Measurements from ENCODE around the gene LRRK2. TPM values are rescaled to one million over a fixed set of nuclear protein-coding genes. Genes with fewer than 3 reads are reported as not detected.
"Not testable (repeated sequence)": the region's sequence is repeated elsewhere in the genome, so short reads cannot be mapped to it uniquely, and the experiment has no call there.

The LRRK2 gene
- total RNA-seq, 2 experiments from 2014 or later, result 0.21 TPM; not detected in 1

GRCh38 chr12:40338621-40339020 is 113.8 kb downstream of the LRRK2 start:
- Mint-ChIP-seq H3K4me3 (no peak overlapping the region), H3K36me3 (no peaks in the 10 kb centered on the region), H3K27me3 (no peaks in the 10 kb centered on the region), H3K9me3 (no peaks in the 10 kb centered on the region), H3K4me1 (ENCODE audit: low read depth) (no peaks in the 10 kb centered on the region), H3K27ac (no peak overlapping the region)
- DNase-seq, result no peak
- POLR2A ChIA-PET, result no interaction called here
- CTCF ChIA-PET, result interaction anchor here (1.1 kb wide), 1 partner anchor 13 kb away, joined by 3 read pairs; no protein-coding TSS in a partner anchor
- intact Hi-C loops (cut with micrococcal nuclease), result loop anchor here (10.0 kb wide), 1 partner anchor 586 kb away; no protein-coding TSS in a partner anchor

GRCh38 chr12:40342010-40342409 is 117.2 kb downstream of the LRRK2 start:
- DNase-seq, result no peak
- no peak overlapping the region for H3K27ac Mint-ChIP-seq
- no peaks in the 10 kb centered on the region for H3K9me3 Mint-ChIP-seq
- no peaks in the 10 kb centered on the region for H3K27me3 Mint-ChIP-seq
- intact Hi-C loops (cut with micrococcal nuclease), result no loop called here
- no peaks in the 10 kb centered on the region for H3K4me1 Mint-ChIP-seq (ENCODE audit: low read depth)
- no peaks in the 10 kb centered on the region for H3K36me3 Mint-ChIP-seq
- no peak overlapping the region for H3K4me3 Mint-ChIP-seq
- ChIA-PET POLR2A (no interaction called here), CTCF (no interaction called here)

GRCh38 chr12:40343124-40343523 is 118.3 kb downstream of the LRRK2 start:
- intact Hi-C loops (cut with micrococcal nuclease), result no loop called here
- Mint-ChIP-seq H3K36me3 (no peaks in the 10 kb centered on the region), H3K27ac (no peak overlapping the region), H3K4me1 (ENCODE audit: low read depth) (no peaks in the 10 kb centered on the region), H3K9me3 (no peaks in the 10 kb centered on the region), H3K4me3 (no peak overlapping the region), H3K27me3 (no peaks in the 10 kb centered on the region)
- CTCF ChIA-PET, result interaction anchor here (0.6 kb wide), 1 partner anchor 1558 kb away, joined by 3 read pairs; no protein-coding TSS in a partner anchor
- POLR2A ChIA-PET, result no interaction called here
- DNase-seq, result no peak

- Mint-ChIP-seq H3K9me3 (no peaks in the 10 kb centered on the region), H3K4me3 (no peak overlapping the region), H3K27me3 (no peaks in the 10 kb centered on the region), H3K4me1 (ENCODE audit: low read depth) (no peaks in the 10 kb centered on the region), H3K36me3 (no peaks in the 10 kb centered on the region), H3K27ac (no peak overlapping the region)
- intact Hi-C loops (cut with micrococcal nuclease), result no loop called here
- POLR2A ChIA-PET, result no interaction called here
- CTCF ChIA-PET, result interaction anchor here (0.7 kb wide), 1 partner anchor 30 kb away, joined by 3 read pairs; no protein-coding TSS in a partner anchor
- DNase-seq, result no peak
Measured at GRCh38 chr12:40344312-40344711, 119.5 kb downstream of the LRRK2 start.

GRCh38 chr12:40351976-40352375 is 127.2 kb downstream of the LRRK2 start:
- H3K27me3 Mint-ChIP-seq, result no peaks in the 10 kb centered on the region
- no peak overlapping the region for H3K4me3 Mint-ChIP-seq
- ChIA-PET POLR2A (no interaction called here), CTCF (no interaction called here)
- H3K27ac Mint-ChIP-seq, result no peak overlapping the region
- intact Hi-C loops (cut with micrococcal nuclease), result no loop called here
- DNase-seq, result no peak
- H3K4me1 Mint-ChIP-seq (ENCODE audit: low read depth), result no peaks in the 10 kb centered on the region
- H3K36me3 Mint-ChIP-seq, result no peaks in the 10 kb centered on the region
- H3K9me3 Mint-ChIP-seq, result peaks cover 7% of the 10 kb centered on the region

GRCh38 chr12:40375076-40375475 is 150.3 kb downstream of the LRRK2 start:
- H3K27me3 Mint-ChIP-seq, result no peaks in the 10 kb centered on the region
- H3K27ac Mint-ChIP-seq, result no peak overlapping the region
- ChIA-PET CTCF (no interaction called here), POLR2A (no interaction called here)
- intact Hi-C loops (cut with micrococcal nuclease), result no loop called here
- DNase-seq, result no peak
- no peak overlapping the region for H3K4me3 Mint-ChIP-seq
- no peaks in the 10 kb centered on the region for H3K9me3 Mint-ChIP-seq
- no peaks in the 10 kb centered on the region for H3K4me1 Mint-ChIP-seq (ENCODE audit: low read depth)
- H3K36me3 Mint-ChIP-seq, result no peaks in the 10 kb centered on the region

- Mint-ChIP-seq H3K27me3 (no peaks in the 10 kb centered on the region), H3K4me1 (ENCODE audit: low read depth) (no peaks in the 10 kb centered on the region), H3K9me3 (no peaks in the 10 kb centered on the region), H3K4me3 (no peak overlapping the region), H3K27ac (no peak overlapping the region), H3K36me3 (no peaks in the 10 kb centered on the region)
- DNase-seq, result no peak
- ChIA-PET POLR2A (no interaction called here), CTCF (no interaction called here)
- intact Hi-C loops (cut with micrococcal nuclease), result no loop called here
Measured at GRCh38 chr12:40376533-40377267, 151.9 kb downstream of the LRRK2 start.

GRCh38 chr12:40378691-40379090 is 153.9 kb downstream of the LRRK2 start:
- DNase-seq, result no peak
- Mint-ChIP-seq H3K9me3 (no peaks in the 10 kb centered on the region), H3K36me3 (no peaks in the 10 kb centered on the region), H3K27me3 (no peaks in the 10 kb centered on the region), H3K4me3 (no peak overlapping the region), H3K27ac (no peak overlapping the region), H3K4me1 (ENCODE audit: low read depth) (no peaks in the 10 kb centered on the region)
- POLR2A ChIA-PET, result no interaction called here
- CTCF ChIA-PET, result no interaction called here
- intact Hi-C loops (cut with micrococcal nuclease), result no loop called here

- H3K4me3 Mint-ChIP-seq, result no peak overlapping the region
- ChIA-PET POLR2A (no interaction called here), CTCF (no interaction called here)
- intact Hi-C loops (cut with micrococcal nuclease), result no loop called here
- no peaks in the 10 kb centered on the region for H3K27me3 Mint-ChIP-seq
- no peaks in the 10 kb centered on the region for H3K4me1 Mint-ChIP-seq (ENCODE audit: low read depth)
- H3K27ac Mint-ChIP-seq, result no peak overlapping the region
- no peaks in the 10 kb centered on the region for H3K36me3 Mint-ChIP-seq
- DNase-seq, result no peak
- H3K9me3 Mint-ChIP-seq, result no peaks in the 10 kb centered on the region
Measured at GRCh38 chr12:40382217-40382616, 157.4 kb downstream of the LRRK2 start.

GRCh38 chr12:40387279-40387678 is 162.5 kb downstream of the LRRK2 start:
- DNase-seq; H3K27me3 Mint-ChIP-seq; POLR2A ChIA-PET; H3K27ac Mint-ChIP-seq; H3K36me3 Mint-ChIP-seq; CTCF ChIA-PET; H3K9me3 Mint-ChIP-seq; H3K4me3 Mint-ChIP-seq; H3K4me1 Mint-ChIP-seq (ENCODE audit: low read depth); intact Hi-C loops (cut with micrococcal nuclease): not testable (repeated sequence)

- H3K27me3 Mint-ChIP-seq, result no peaks in the 10 kb centered on the region
- no peak for DNase-seq
- no peak overlapping the region for H3K4me3 Mint-ChIP-seq
- intact Hi-C loops (cut with micrococcal nuclease), result no loop called here
- ChIA-PET CTCF (interaction anchor here (1.6 kb wide), 1 partner anchor 66 kb away, joined by 3 read pairs; no protein-coding TSS in a partner anchor), POLR2A (no interaction called here)
- no peaks in the 10 kb centered on the region for H3K4me1 Mint-ChIP-seq (ENCODE audit: low read depth)
- no peaks in the 10 kb centered on the region for H3K36me3 Mint-ChIP-seq
- no peaks in the 10 kb centered on the region for H3K9me3 Mint-ChIP-seq
- no peak overlapping the region for H3K27ac Mint-ChIP-seq
Measured at GRCh38 chr12:40390980-40391379, 166.2 kb downstream of the LRRK2 start.

GRCh38 chr12:40393026-40393425 is 168.2 kb downstream of the LRRK2 start:
- Mint-ChIP-seq H3K27ac (no peak overlapping the region), H3K9me3 (no peaks in the 10 kb centered on the region), H3K27me3 (no peaks in the 10 kb centered on the region), H3K4me3 (no peak overlapping the region), H3K36me3 (no peaks in the 10 kb centered on the region), H3K4me1 (ENCODE audit: low read depth) (no peaks in the 10 kb centered on the region)
- no peak for DNase-seq
- CTCF ChIA-PET, result no interaction called here
- intact Hi-C loops (cut with micrococcal nuclease), result no loop called here
- POLR2A ChIA-PET, result no interaction called here

GRCh38 chr12:40399656-40400055 is 174.9 kb downstream of the LRRK2 start:
- ChIA-PET CTCF (no interaction called here), POLR2A (no interaction called here)
- intact Hi-C loops (cut with micrococcal nuclease), result no loop called here
- H3K36me3 Mint-ChIP-seq, result no peaks in the 10 kb centered on the region
- H3K27me3 Mint-ChIP-seq, result no peaks in the 10 kb centered on the region
- H3K27ac Mint-ChIP-seq, result no peak overlapping the region
- no peaks in the 10 kb centered on the region for H3K9me3 Mint-ChIP-seq
- H3K4me3 Mint-ChIP-seq, result no peak overlapping the region
- no peaks in the 10 kb centered on the region for H3K4me1 Mint-ChIP-seq (ENCODE audit: low read depth)
- no peak for DNase-seq

All from activated CD4-positive, alpha-beta memory T cell treated with anti-CD3 and anti-CD28 coated beads for 36 hours (primary cell).